ENCODE data around the gene PCDHGA1. TPM values are rescaled to one million over a fixed set of nuclear protein-coding genes. Genes with fewer than 3 reads are reported as not detected.

The PCDHGA1 gene
- total RNA-seq, 1 donor from 2014 or later, result 1.5 TPM

DNA sequence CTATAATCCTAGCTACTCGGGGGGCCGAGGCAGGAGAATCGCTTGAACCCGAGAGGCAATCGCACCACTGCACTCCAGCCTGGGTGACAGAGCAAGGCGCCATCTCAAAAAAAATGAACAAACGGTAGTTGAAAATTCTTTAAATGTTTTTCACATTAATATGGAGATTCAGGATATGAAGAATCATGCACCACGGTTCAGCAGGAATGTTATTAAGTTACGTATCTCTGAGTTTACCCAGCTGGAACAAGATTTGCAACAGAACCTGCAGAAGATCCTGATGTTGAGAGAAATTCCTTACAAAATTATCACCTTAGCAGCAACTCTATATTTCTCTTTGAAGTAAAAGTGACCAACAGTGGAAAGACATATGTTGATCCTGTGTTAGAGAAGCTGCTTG lies 110.0 kb downstream of the PCDHGA1 start:
- no peak overlapping the region for H3K27ac Mint-ChIP-seq
- H2AFZ ChIP-seq (replicated peaks), result no peak overlapping the region
- peaks cover 74% of the 10 kb centered on the region for H3K9me3 Mint-ChIP-seq
- no peak overlapping the region for H3K9ac ChIP-seq
- peaks cover 50% of the 10 kb centered on the region for H3K36me3 Mint-ChIP-seq
- H3K4me3 ChIP-seq, result no peak overlapping the region
- TF ChIP-seq, protein P1, sequence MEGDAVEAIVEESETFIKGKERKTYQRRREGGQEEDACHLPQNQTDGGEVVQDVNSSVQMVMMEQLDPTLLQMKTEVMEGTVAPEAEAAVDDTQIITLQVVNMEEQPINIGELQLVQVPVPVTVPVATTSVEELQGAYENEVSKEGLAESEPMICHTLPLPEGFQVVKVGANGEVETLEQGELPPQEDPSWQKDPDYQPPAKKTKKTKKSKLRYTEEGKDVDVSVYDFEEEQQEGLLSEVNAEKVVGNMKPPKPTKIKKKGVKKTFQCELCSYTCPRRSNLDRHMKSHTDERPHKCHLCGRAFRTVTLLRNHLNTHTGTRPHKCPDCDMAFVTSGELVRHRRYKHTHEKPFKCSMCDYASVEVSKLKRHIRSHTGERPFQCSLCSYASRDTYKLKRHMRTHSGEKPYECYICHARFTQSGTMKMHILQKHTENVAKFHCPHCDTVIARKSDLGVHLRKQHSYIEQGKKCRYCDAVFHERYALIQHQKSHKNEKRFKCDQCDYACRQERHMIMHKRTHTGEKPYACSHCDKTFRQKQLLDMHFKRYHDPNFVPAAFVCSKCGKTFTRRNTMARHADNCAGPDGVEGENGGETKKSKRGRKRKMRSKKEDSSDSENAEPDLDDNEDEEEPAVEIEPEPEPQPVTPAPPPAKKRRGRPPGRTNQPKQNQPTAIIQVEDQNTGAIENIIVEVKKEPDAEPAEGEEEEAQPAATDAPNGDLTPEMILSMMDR (IDR thresholded peaks at IDR 0.05), result no peak
- TF ChIP-seq EZH2phosphoT487 (IDR thresholded peaks at IDR 0.05), result no peak
- no peak for TF ChIP-seq EZH2 (IDR thresholded peaks at IDR 0.05)
- no peaks in the 10 kb centered on the region for H3K4me1 ChIP-seq
- no peaks in the 10 kb centered on the region for H3K27me3 ChIP-seq
- H3K27ac ChIP-seq, result no peak overlapping the region
- H3K4me2 ChIP-seq, result no peak overlapping the region
- H3K9me3 ChIP-seq (ENCODE audit: low read depth), result no peaks in the 10 kb centered on the region
- no peaks in the 10 kb centered on the region for H3K79me2 ChIP-seq (ENCODE audit: low read depth)
- no peaks in the 10 kb centered on the region for H3K36me3 ChIP-seq
- no peak for DNase-seq (ENCODE audit: low spot score)
- H3F3A ChIP-seq (ENCODE audit: low read depth), result no peaks in the 10 kb centered on the region
- no peaks in the 10 kb centered on the region for H3K4me1 Mint-ChIP-seq
- H3K4me3 Mint-ChIP-seq, result no peak overlapping the region
- H3K27me3 Mint-ChIP-seq (ENCODE audit: insufficient read depth, low read depth), result peaks cover 2% of the 10 kb centered on the region
- no peaks in the 10 kb centered on the region for H4K20me1 ChIP-seq (ENCODE audit: low read depth)

DNA sequence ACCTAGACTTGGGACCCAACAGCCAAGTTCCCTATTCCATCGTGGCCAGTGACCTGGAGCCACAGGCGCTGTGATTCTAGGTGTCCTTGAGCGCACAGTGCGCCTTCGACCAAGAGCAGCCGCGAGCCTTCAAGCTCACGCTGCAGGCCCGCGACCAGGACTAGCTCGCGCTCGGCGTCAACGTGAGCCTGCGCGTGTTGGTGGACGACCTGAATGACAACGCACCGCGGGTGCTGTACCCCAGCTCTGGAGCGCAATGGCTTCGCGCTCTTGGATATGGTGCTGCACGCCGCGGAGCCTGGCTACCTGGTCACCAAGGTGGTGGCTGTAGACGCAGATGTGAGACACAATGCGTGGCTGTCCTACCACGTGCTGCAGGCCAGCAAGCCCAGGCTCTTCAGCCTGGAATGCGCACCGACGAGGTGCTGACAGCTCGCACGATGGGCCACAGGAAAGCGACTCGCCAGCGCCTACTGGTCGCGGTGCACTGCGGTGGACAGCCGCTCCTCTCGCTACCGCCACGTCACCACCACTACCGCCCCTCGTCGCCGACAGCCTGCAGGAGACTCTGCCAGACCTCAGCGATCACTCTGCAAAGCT lies 111.4 kb downstream of the PCDHGA1 start:
- H3K9ac ChIP-seq, result no peak overlapping the region
- Mint-ChIP-seq H3K4me3 (no peak overlapping the region), H3K9me3 (peaks cover 75% of the 10 kb centered on the region), H3K4me1 (no peaks in the 10 kb centered on the region), H3K27me3 (ENCODE audit: insufficient read depth, low read depth) (peaks cover 2% of the 10 kb centered on the region), H3K27ac (no peak overlapping the region), H3K36me3 (peaks cover 54% of the 10 kb centered on the region)
- H2AFZ ChIP-seq (replicated peaks), result no peak overlapping the region
- no peak overlapping the region for H3K4me3 ChIP-seq
- no peaks in the 10 kb centered on the region for H3K79me2 ChIP-seq (ENCODE audit: low read depth)
- H3K4me2 ChIP-seq, result no peak overlapping the region
- H3F3A ChIP-seq (ENCODE audit: low read depth), result no peaks in the 10 kb centered on the region
- no peaks in the 10 kb centered on the region for H3K36me3 ChIP-seq
- H4K20me1 ChIP-seq (ENCODE audit: low read depth), result no peaks in the 10 kb centered on the region
- no peak overlapping the region for H3K27ac ChIP-seq
- H3K9me3 ChIP-seq (ENCODE audit: low read depth), result no peaks in the 10 kb centered on the region
- no peaks in the 10 kb centered on the region for H3K4me1 ChIP-seq
- no peak for TF ChIP-seq EZH2phosphoT487 (IDR thresholded peaks at IDR 0.05)
- TF ChIP-seq, protein P1 (IDR thresholded peaks at IDR 0.05), result no peak
- no peak for TF ChIP-seq EZH2 (IDR thresholded peaks at IDR 0.05)
- no peak for DNase-seq (ENCODE audit: low spot score)
- no peaks in the 10 kb centered on the region for H3K27me3 ChIP-seq

DNA sequence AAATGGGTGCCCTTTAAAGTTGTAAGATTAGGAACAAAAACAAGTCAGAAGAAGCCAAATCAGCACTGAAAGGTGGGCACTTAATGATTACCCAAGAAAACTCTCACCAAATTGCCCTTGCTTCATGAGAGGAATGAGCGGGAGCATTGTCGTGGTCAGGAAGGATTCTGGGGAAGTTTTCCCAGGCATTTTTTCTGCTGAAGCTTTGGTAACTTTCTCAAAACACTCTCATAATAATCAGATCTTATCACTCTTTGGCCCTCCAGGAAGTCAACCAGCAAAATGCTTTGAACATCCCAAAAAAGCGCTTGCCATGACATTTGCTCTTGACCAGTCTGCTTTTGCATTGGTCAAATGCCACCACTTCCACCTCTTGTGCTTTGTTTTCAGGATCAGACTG lies 135.0 kb downstream of the PCDHGA1 start:
- H3K4me3 ChIP-seq, result no peak overlapping the region
- H3K27ac ChIP-seq, result no peak overlapping the region
- Mint-ChIP-seq H3K4me1 (no peaks in the 10 kb centered on the region), H3K27ac (no peak overlapping the region), H3K9me3 (peaks cover 22% of the 10 kb centered on the region), H3K4me3 (no peak overlapping the region), H3K27me3 (ENCODE audit: insufficient read depth, low read depth) (no peaks in the 10 kb centered on the region), H3K36me3 (peaks cover 29% of the 10 kb centered on the region)
- no peaks in the 10 kb centered on the region for H3K9me3 ChIP-seq (ENCODE audit: low read depth)
- no peaks in the 10 kb centered on the region for H4K20me1 ChIP-seq (ENCODE audit: low read depth)
- no peaks in the 10 kb centered on the region for H3K27me3 ChIP-seq
- no peaks in the 10 kb centered on the region for H3K79me2 ChIP-seq (ENCODE audit: low read depth)
- no peak for TF ChIP-seq EZH2phosphoT487 (IDR thresholded peaks at IDR 0.05)
- TF ChIP-seq EZH2 (IDR thresholded peaks at IDR 0.05), result no peak
- TF ChIP-seq, protein P1 (IDR thresholded peaks at IDR 0.05), result no peak
- H3K9ac ChIP-seq, result no peak overlapping the region
- no peak for DNase-seq (ENCODE audit: low spot score)
- H3K4me1 ChIP-seq, result no peaks in the 10 kb centered on the region
- no peak overlapping the region for H3K4me2 ChIP-seq
- no peak overlapping the region for H2AFZ ChIP-seq (replicated peaks)
- H3K36me3 ChIP-seq, result no peaks in the 10 kb centered on the region
- no peaks in the 10 kb centered on the region for H3F3A ChIP-seq (ENCODE audit: low read depth)
